ENCODE measurements around the gene SCUBE2. TPM values are rescaled to one million over a fixed set of nuclear protein-coding genes. Genes with fewer than 3 reads are reported as not detected.

Gene SCUBE2
- total and polyA plus RNA-seq, 7 donors = 1.2 to 4.3 (median 1.7) TPM

DNA sequence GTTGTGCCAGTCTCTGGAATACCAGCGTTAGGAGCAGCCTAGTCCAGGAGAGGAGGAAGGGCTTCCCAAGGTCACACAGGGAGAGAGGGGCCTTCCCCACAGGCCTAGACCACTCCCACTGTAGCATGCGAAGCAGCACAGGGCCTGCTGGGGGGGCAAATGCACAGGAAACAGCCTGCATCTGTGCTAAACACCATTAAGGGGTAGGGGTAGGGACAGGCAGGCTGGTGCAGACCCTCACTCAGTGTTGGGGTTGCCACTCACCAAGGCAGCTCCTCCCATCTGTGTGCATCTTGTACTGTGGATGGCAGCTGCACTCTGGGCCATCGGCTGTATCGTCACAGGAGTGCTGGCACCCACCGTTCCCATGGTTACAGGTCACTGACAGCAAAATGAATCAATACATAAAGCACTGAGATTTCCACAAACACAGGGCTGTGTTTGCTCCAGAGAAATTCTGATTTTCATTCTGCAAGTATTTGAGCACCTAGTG, 24.9 kb downstream of the SCUBE2 start:
- ATAC-seq (no peak), DNase-seq (no peak)
- Histone ChIP-seq H3K4me3 (no peak overlapping the region), H3K27ac (no peak overlapping the region), H3K36me3 (ENCODE audit: insufficient read depth in 1 of 2, low read depth in 1 of 2) (no peaks in the 10 kb centered on the region), H3K4me1 (no peaks in the 10 kb centered on the region), H3K9me3 (no peaks in the 10 kb centered on the region), H3K27me3 (ENCODE audit: insufficient read depth in 3 of 3, low read length in 2 of 3) (no peaks in the 10 kb centered on the region)
- intact Hi-C loops (cut with DNase I) = no loop called here
- WGBS, 3 donors = 66 to 80% (median 72%) methylated on average over 5 of the region's 5 CpGs
- TF ChIP-seq, protein P1, sequence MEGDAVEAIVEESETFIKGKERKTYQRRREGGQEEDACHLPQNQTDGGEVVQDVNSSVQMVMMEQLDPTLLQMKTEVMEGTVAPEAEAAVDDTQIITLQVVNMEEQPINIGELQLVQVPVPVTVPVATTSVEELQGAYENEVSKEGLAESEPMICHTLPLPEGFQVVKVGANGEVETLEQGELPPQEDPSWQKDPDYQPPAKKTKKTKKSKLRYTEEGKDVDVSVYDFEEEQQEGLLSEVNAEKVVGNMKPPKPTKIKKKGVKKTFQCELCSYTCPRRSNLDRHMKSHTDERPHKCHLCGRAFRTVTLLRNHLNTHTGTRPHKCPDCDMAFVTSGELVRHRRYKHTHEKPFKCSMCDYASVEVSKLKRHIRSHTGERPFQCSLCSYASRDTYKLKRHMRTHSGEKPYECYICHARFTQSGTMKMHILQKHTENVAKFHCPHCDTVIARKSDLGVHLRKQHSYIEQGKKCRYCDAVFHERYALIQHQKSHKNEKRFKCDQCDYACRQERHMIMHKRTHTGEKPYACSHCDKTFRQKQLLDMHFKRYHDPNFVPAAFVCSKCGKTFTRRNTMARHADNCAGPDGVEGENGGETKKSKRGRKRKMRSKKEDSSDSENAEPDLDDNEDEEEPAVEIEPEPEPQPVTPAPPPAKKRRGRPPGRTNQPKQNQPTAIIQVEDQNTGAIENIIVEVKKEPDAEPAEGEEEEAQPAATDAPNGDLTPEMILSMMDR (IDR thresholded peaks at IDR 0.05) = no peak

DNA sequence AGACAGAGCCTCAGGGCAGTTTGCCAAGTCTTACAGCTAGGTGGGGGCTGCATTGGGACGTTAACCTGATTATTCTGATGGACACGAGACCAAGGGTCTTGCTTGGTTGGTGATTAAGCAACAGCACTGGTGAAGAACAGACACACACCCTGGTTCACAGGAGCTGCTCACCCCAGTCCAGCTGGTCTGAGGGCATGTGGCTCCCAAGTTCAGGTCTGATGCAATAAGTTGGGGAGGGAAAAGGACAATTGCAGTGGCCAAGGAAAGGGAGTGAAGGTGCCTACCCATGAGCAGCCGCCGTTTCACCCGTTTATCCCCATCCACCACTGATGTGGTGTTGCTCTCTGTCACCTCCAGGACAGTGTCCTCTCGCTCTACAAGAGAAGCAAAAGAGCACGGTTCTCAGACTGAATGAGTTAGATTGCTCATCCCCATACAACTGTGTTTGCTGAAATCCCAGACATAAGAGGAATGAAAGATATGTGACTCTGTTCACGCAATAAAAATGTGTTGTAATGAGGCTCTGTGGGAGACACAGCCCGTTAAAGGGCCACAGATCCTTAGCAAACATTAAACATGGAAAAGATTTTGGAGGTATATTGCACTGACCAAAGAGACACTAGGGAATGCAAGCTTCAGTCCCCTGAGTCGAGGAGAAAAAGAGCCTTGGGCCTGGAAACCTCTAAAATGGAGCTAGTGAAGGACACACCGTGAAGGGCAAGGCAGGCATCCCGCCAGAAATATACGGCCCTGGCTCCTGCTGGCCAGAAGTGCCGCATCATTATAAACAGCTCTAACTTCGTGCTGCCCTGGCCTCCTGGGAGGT, 25.6 kb downstream of the SCUBE2 start:
- Histone ChIP-seq H3K4me1 (no peaks in the 10 kb centered on the region), H3K27me3 (ENCODE audit: insufficient read depth in 3 of 3, low read length in 2 of 3) (no peaks in the 10 kb centered on the region), H3K4me3 (no peak overlapping the region), H3K9me3 (no peaks in the 10 kb centered on the region), H3K27ac (no peak overlapping the region), H3K36me3 (ENCODE audit: insufficient read depth in 1 of 2, low read depth in 1 of 2) (no peaks in the 10 kb centered on the region)
- intact Hi-C loops (cut with DNase I) = no loop called here
- 70 to 81% (median 78%) methylated on average over 15 of the region's 15 CpGs for WGBS, 3 donors
- TF ChIP-seq, protein P1 (IDR thresholded peaks at IDR 0.05) = no peak
- DNase-seq (no peak), ATAC-seq (no peak)

DNA sequence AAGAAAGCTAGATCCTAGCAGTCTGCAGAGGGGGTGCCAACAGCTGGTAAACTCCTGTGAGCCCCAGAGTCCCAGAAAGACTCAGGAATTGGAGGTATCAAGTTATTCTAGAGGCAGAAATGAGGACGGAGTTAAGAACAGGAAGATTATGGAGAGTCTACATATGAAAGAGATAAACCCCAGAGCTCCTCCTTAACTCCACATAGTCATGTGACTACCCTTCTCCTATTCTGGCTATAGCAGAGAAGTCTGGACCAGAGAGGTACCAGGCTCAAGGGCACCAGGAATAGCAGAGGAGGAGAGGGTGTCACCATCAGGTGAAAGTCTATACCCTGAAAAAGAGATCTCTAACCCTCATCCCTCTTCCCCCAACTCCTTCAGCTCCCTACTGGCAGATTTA, 29.6 kb downstream of the SCUBE2 start:
- H3K9me3 ChIP-seq = no peaks in the 10 kb centered on the region
- intact Hi-C loops (cut with DNase I) = no loop called here
- TF ChIP-seq, protein P1 (IDR thresholded peaks at IDR 0.05) = no peak
- ATAC-seq = no peak
- no peak for DNase-seq
- H3K27ac ChIP-seq = no peak overlapping the region
- no peaks in the 10 kb centered on the region for H3K36me3 ChIP-seq (ENCODE audit: insufficient read depth in 1 of 2, low read depth in 1 of 2)
- H3K4me3 ChIP-seq = no peak overlapping the region
- no peaks in the 10 kb centered on the region for H3K27me3 ChIP-seq (ENCODE audit: insufficient read depth in 3 of 3, low read length in 2 of 3)
- no peaks in the 10 kb centered on the region for H3K4me1 ChIP-seq
- 76 to 81% (median 79%) methylated on average over 1 of the region's 1 CpG for WGBS, 3 donors

DNA sequence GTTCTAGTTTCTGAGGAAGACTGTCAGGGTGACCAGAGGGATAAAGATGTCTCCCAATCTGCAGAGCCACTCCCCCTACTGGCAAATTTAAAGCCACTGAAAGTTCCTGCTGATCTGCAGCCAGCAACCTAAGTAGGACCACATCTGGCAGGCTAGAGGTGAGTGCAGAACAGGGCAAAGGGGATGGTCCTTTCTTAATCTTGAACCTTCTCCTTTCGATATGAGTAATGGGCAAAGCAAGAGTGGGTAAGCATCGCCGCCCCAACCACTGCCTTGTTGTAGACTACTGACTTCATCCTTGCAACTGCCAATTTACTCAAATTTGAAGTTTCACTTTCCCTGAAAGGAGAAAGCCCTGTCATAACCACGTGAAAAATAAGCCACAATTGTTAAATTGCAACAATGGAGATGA, 30.7 kb downstream of the SCUBE2 start:
- 75 to 82% (median 80%) methylated on average over 4 of the region's 4 CpGs for WGBS, 3 donors
- no peak for ATAC-seq
- intact Hi-C loops (cut with DNase I) = no loop called here

More for the DNA sequence above, 30.7 kb downstream of the SCUBE2 start:
- no peaks in the 10 kb centered on the region for H3K9me3 ChIP-seq
- no peaks in the 10 kb centered on the region for H3K36me3 ChIP-seq (ENCODE audit: insufficient read depth in 1 of 2, low read depth in 1 of 2)
- DNase-seq = no peak
- no peaks in the 10 kb centered on the region for H3K27me3 ChIP-seq (ENCODE audit: insufficient read depth in 3 of 3, low read length in 2 of 3)
- no peak overlapping the region for H3K4me3 ChIP-seq
- no peak overlapping the region for H3K27ac ChIP-seq
- H3K4me1 ChIP-seq = no peaks in the 10 kb centered on the region
- TF ChIP-seq, protein P1 (IDR thresholded peaks at IDR 0.05) = no peak
